Testis (tissue), 3 donors: ENCODE measurements around the gene TCF7L1. TPM values are rescaled to one million over a fixed set of nuclear protein-coding genes. Genes with fewer than 3 reads are reported as not detected.

Source experiments
- DNase-seq: peaks from one replicate; pipeline ENCODE4 v3.0.0-alpha.2; 2019
- H3K27ac ChIP-seq, 2 donors: fragments of 200-600 bp; sonication (generic); one replicate each; pipeline ENCODE4 v1.5.1; 2019
- H3K27me3 ChIP-seq: fragments of 200-600 bp; sonication (generic); one replicate; pipeline ENCODE4 v1.5.1; 2019
- H3K36me3 ChIP-seq: fragments of 200-600 bp; sonication (generic); one replicate; pipeline ENCODE4 v1.5.1; 2017; ENCODE audit warnings: low read depth; ENCODE audit errors: missing control alignments
- H3K4me1 ChIP-seq: fragments of 200-600 bp; sonication (generic); one replicate; pipeline ENCODE4 v1.5.1; 2019
- H3K4me3 ChIP-seq, 2 donors: fragments of 200-600 bp; sonication (generic); one replicate each; pipeline ENCODE4 v1.5.1; 2017 to 2019
- H3K9me3 ChIP-seq: fragments of 200-600 bp; sonication (generic); one replicate; pipeline ENCODE4 v1.5.1; 2017
- POLR2A ChIP-seq: fragments of 450-650 bp; IDR thresholded peaks from one replicate; pipeline ENCODE4 v1.6.1; 2017; ENCODE audit warnings: antibody characterized with exemption, mild to moderate bottlenecking, moderate library complexity
- WGBS, 2 donors: methylation state at CpG; one replicate each; pipeline ENCODE4 v1.1.5; 2018; 5-methylcytosine and 5-hydroxymethylcytosine counted together
- intact Hi-C: fragments of 100-400 bp; cut with DNase I; formaldehyde crosslinking; loops from one replicate; pipeline ENCODE4 v1.15.1; 2023; ENCODE audit warnings: low total_unique reads
- polyA plus RNA-seq: library from polyadenylated mRNA; stranded (reverse); fragments of 350-450 nt; fragmentation: Illumina TruSeq; extraction: RNeasy Lipid Tissue Mini Kit (QIAGEN cat#74804); gene quantifications from one replicate; pipeline ENCODE4 v1.2.3, GENCODE V29; 2014; ENCODE audit warnings: low read depth, low replicate concordance; ENCODE audit not compliant: insufficient read depth
- total RNA-seq, 2 donors: library from RNA; depleted of rRNA; stranded (reverse); fragments of >200 nt; gene quantifications; one replicate each; pipeline ENCODE4 v1.2.3, GENCODE V29; 2016
- TF ChIP-seq, protein P1 (sequence below), 3 experiments: fragments of 450-650 bp in 2 of 3; fragments of 200-600 bp in 1 of 3; sonication (generic) in 1 of 3; IDR thresholded peaks; one replicate each; pipeline ENCODE4 v1.5.1; 2016 to 2019; ENCODE audit warnings: antibody characterized with exemption in 3 of 3, mild to moderate bottlenecking in 2 of 3, moderate library complexity in 1 of 3

TCF7L1 gene
- total and polyA plus RNA-seq, 3 donors from 2014 or later, result 6.7 to 11.9 (median 6.7) TPM

DNA sequence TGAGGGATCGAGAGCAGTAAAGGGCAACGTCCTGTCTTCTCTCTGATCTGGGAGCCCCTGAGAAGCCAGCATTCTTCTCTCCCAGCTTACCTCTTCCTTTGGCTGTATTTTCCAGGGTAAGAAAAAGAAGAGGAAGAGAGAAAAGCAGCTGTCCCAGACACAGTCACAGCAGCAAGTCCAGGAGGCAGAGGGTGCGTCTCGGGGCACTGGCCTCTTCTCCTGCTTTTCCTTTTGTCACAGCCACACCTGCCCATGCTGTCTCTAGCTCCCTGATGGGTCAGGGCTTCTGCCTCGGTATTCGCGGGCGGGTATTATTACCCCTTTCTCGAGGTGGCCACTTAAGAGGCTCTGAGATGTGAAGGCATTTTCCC lies 174.3 kb downstream of the TCF7L1 start:
- H3K27ac ChIP-seq, result no peak overlapping the region
- DNase-seq, result no peak
- no peaks in the 10 kb centered on the region for H3K9me3 ChIP-seq
- TF ChIP-seq POLR2A, result no peak
- intact Hi-C loops, result no loop called here
- no peaks in the 10 kb centered on the region for H3K36me3 ChIP-seq
- H3K4me1 ChIP-seq, result peaks cover 21% of the 10 kb centered on the region
- no peak overlapping the region for H3K4me3 ChIP-seq
- WGBS, 2 donors, result 79 to 93% methylated on average over 9 of the region's 9 CpGs
- H3K27me3 ChIP-seq, result no peaks in the 10 kb centered on the region

DNA sequence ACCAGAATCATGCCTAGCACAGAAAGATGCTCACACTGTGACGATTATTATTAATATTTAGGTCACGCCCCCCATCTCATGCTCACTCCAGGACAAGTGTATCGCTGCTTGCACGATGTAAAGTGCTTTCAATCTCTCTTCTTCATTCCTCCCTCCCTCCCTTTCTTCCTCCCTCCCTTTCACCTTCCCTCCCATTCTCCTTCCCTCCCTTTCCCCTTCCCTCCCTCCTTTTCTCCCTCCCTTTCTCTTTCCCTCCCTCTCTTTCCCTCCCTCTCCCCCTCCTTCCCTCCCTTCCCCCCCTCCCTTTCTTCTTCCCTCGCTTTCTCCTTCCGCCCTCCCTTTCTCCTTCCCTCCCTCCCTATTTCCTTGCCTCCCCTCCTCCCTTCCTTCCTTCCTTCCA lies 175.0 kb downstream of the TCF7L1 start:
- intact Hi-C loops, result no loop called here
- DNase-seq, result no peak
- no peaks in the 10 kb centered on the region for H3K36me3 ChIP-seq
- 87% methylated on average over 6 of the region's 6 CpGs for WGBS, 2 donors
- no peak for TF ChIP-seq POLR2A
- TF ChIP-seq, protein P1, sequence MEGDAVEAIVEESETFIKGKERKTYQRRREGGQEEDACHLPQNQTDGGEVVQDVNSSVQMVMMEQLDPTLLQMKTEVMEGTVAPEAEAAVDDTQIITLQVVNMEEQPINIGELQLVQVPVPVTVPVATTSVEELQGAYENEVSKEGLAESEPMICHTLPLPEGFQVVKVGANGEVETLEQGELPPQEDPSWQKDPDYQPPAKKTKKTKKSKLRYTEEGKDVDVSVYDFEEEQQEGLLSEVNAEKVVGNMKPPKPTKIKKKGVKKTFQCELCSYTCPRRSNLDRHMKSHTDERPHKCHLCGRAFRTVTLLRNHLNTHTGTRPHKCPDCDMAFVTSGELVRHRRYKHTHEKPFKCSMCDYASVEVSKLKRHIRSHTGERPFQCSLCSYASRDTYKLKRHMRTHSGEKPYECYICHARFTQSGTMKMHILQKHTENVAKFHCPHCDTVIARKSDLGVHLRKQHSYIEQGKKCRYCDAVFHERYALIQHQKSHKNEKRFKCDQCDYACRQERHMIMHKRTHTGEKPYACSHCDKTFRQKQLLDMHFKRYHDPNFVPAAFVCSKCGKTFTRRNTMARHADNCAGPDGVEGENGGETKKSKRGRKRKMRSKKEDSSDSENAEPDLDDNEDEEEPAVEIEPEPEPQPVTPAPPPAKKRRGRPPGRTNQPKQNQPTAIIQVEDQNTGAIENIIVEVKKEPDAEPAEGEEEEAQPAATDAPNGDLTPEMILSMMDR (IDR thresholded peaks at IDR 0.05), result no peak
- no peak overlapping the region for H3K27ac ChIP-seq
- H3K9me3 ChIP-seq, result no peaks in the 10 kb centered on the region
- peaks cover 21% of the 10 kb centered on the region for H3K4me1 ChIP-seq
- no peak overlapping the region for H3K4me3 ChIP-seq
- no peaks in the 10 kb centered on the region for H3K27me3 ChIP-seq

DNA sequence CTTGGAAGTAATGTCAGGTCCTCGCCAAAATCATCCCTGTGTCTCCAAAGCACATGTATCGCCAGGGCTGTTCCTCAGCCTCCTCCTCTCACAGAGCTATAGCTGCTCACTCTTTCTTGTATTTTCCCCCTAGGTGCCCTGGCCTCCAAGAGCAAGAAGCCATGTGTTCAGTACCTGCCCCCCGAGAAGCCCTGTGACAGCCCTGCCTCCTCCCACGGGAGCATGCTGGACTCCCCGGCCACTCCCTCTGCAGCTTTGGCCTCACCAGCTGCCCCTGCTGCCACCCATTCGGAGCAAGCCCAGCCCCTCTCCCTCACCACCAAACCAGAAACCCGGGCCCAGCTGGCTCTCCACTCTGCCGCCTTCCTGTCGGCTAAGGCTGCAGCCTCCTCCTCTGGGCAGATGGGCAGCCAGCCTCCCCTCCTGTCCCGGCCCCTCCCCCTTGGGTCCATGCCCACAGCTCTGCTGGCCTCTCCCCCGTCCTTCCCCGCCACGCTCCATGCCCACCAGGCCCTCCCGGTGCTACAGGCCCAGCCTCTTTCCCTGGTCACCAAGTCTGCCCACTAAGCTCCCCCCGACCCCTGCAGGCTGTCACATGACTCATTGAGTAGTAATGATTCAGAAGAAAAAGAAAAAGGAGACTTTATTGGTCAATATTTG lies 175.8 kb downstream of the TCF7L1 start:
- 49% methylated on average over 15 of the region's 15 CpGs for WGBS, 2 donors
- intact Hi-C loops, result no loop called here

DNA sequence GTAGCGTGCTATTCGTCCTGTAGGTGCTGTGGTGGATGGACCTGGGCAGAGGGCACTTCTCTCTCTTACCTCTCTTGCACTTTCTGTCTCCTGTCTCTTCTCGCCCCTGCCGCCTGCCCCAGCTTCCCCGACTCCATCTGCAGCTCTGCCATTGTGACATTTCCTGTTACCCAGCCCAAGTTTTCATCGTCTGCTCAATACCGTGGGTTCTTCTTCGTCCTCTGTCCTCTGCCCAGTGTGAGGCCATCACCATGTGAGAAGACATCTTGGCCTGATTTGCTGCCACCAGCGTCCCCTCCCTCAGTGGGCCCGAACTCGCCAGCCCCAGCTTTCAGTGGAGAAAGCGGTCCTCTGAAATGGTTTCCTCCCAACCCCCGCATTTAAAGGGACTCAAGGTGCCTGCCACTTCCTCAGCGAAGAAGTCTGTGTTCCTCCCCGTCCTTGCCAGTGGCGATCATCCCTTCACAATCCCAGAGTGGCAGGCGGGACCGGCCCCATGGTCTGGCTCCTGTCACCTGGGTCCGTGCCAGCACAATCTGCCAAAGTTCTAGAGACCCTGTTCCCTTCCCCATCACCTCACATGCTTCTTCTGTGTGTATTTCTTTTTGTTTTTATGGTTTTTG lies 176.6 kb downstream of the TCF7L1 start:
- no peak overlapping the region for H3K27ac ChIP-seq
- TF ChIP-seq, protein P1 (IDR thresholded peaks at IDR 0.05), result no peak
- no peak for TF ChIP-seq POLR2A
- peaks cover 21% of the 10 kb centered on the region for H3K4me1 ChIP-seq
- 53 to 69% methylated on average over 19 of the region's 19 CpGs for WGBS, 2 donors
- H3K36me3 ChIP-seq, result no peaks in the 10 kb centered on the region
- no peaks in the 10 kb centered on the region for H3K27me3 ChIP-seq
- intact Hi-C loops, result no loop called here
- no peaks in the 10 kb centered on the region for H3K9me3 ChIP-seq
- no peak overlapping the region for H3K4me3 ChIP-seq
- DNase-seq, result no peak

More for the DNA sequence above, 175.8 kb downstream of the TCF7L1 start:
- H3K4me1 ChIP-seq, result peaks cover 21% of the 10 kb centered on the region
- DNase-seq, result peak; percentile 75
- TF ChIP-seq, protein P1 (IDR thresholded peaks at IDR 0.05), result no peak
- TF ChIP-seq POLR2A, result no peak
- no peaks in the 10 kb centered on the region for H3K27me3 ChIP-seq
- H3K27ac ChIP-seq, result no peak overlapping the region
- no peaks in the 10 kb centered on the region for H3K36me3 ChIP-seq
- H3K9me3 ChIP-seq, result no peaks in the 10 kb centered on the region
- no peak overlapping the region for H3K4me3 ChIP-seq

DNA sequence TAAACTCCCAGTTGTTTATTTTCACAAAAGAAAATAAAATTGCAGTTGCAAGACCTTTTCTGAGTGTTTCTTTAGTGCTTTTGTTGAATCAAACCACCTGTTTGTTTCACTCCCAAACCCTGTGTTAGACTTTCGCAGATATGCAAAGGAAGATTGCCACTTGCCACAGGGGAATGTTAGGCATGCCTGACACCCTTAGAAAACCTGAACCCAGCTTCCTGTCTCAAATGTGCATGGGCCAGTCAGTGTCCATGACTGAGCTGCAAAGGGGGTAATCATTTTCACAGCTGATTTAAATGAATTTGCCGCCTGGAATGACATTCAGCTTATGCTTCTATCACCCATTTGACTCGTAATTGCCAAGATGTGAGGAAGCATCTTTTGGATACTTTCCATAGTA lies 177.1 kb downstream of the TCF7L1 start:
- intact Hi-C loops, result no loop called here

More for the DNA sequence above, 177.1 kb downstream of the TCF7L1 start:
- Histone ChIP-seq H3K4me1 (peaks cover 21% of the 10 kb centered on the region), H3K36me3 (no peaks in the 10 kb centered on the region), H3K9me3 (no peaks in the 10 kb centered on the region), H3K4me3 (no peak overlapping the region), H3K27ac (no peak overlapping the region), H3K27me3 (no peaks in the 10 kb centered on the region)
- no peak for DNase-seq
- 57 to 76% methylated on average over 3 of the region's 3 CpGs for WGBS, 2 donors
- TF ChIP-seq, protein P1 (IDR thresholded peaks at IDR 0.05), result no peak
- TF ChIP-seq POLR2A, result no peak
